ENCODE measurements around the gene ALDH1A3.
A peak's percentile ranks its signal among the peaks of the same experiment; 100 is the strongest.

The ALDH1A3 gene

GRCh38 chr15:100847194-100847593 lies 32.4 kb upstream of the ALDH1A3 start:
- CTCF ChIA-PET: interaction anchor here (0.5 to 1.4 kb wide), 3 partner anchors 17 to 175 kb away, joined by 3 to 5 read pairs (median 3); no protein-coding TSS in a partner anchor

GRCh38 chr15:100849021-100849854 lies 30.4 kb upstream of the ALDH1A3 start:
- no peak overlapping the region for H3K27ac ChIP-seq (ENCODE audit: extremely low read depth, low read depth, low read length)
- no peak for TF ChIP-seq ZNF221 (tag by site-specific recombination; IDR thresholded peaks at IDR 0.05; ENCODE audit: borderline replicate concordance)
- TF ChIP-seq ZNF664 (tag by site-specific recombination; IDR thresholded peaks at IDR 0.05): no peak
- TF ChIP-seq, protein P1, sequence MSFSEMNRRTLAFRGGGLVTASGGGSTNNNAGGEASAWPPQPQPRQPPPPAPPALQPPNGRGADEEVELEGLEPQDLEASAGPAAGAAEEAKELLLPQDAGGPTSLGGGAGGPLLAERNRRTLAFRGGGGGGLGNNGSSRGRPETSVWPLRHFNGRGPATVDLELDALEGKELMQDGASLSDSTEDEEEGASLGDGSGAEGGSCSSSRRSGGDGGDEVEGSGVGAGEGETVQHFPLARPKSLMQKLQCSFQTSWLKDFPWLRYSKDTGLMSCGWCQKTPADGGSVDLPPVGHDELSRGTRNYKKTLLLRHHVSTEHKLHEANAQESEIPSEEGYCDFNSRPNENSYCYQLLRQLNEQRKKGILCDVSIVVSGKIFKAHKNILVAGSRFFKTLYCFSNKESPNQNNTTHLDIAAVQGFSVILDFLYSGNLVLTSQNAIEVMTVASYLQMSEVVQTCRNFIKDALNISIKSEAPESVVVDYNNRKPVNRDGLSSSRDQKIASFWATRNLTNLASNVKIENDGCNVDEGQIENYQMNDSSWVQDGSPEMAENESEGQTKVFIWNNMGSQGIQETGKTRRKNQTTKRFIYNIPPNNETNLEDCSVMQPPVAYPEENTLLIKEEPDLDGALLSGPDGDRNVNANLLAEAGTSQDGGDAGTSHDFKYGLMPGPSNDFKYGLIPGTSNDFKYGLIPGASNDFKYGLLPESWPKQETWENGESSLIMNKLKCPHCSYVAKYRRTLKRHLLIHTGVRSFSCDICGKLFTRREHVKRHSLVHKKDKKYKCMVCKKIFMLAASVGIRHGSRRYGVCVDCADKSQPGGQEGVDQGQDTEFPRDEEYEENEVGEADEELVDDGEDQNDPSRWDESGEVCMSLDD (tag by site-specific recombination; IDR thresholded peaks at IDR 0.05): no peak
- TF ChIP-seq, protein P2, sequence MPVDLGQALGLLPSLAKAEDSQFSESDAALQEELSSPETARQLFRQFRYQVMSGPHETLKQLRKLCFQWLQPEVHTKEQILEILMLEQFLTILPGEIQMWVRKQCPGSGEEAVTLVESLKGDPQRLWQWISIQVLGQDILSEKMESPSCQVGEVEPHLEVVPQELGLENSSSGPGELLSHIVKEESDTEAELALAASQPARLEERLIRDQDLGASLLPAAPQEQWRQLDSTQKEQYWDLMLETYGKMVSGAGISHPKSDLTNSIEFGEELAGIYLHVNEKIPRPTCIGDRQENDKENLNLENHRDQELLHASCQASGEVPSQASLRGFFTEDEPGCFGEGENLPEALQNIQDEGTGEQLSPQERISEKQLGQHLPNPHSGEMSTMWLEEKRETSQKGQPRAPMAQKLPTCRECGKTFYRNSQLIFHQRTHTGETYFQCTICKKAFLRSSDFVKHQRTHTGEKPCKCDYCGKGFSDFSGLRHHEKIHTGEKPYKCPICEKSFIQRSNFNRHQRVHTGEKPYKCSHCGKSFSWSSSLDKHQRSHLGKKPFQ (tag by site-specific recombination; IDR thresholded peaks at IDR 0.05): no peak
- TF ChIP-seq, protein P3, sequence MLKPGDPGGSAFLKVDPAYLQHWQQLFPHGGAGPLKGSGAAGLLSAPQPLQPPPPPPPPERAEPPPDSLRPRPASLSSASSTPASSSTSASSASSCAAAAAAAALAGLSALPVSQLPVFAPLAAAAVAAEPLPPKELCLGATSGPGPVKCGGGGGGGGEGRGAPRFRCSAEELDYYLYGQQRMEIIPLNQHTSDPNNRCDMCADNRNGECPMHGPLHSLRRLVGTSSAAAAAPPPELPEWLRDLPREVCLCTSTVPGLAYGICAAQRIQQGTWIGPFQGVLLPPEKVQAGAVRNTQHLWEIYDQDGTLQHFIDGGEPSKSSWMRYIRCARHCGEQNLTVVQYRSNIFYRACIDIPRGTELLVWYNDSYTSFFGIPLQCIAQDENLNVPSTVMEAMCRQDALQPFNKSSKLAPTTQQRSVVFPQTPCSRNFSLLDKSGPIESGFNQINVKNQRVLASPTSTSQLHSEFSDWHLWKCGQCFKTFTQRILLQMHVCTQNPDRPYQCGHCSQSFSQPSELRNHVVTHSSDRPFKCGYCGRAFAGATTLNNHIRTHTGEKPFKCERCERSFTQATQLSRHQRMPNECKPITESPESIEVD (tag by site-specific recombination; IDR thresholded peaks at IDR 0.05): no peak
- TF ChIP-seq ZNF623 (tag by site-specific recombination; IDR thresholded peaks at IDR 0.05): no peak
- no peak for TF ChIP-seq WT1 (tag by site-specific recombination; IDR thresholded peaks at IDR 0.05)
- no peak for TF ChIP-seq ZNF692 (tag by site-specific recombination; IDR thresholded peaks at IDR 0.05)
- TF ChIP-seq PRDM4 (tag by site-specific recombination; IDR thresholded peaks at IDR 0.05): no peak
- TF ChIP-seq KLF16 (tag by site-specific recombination; IDR thresholded peaks at IDR 0.05): no peak
- no peak for TF ChIP-seq ELK4 (IDR thresholded peaks at IDR 0.05; ENCODE audit: borderline replicate concordance, low read depth, low read length)
- no peak for TF ChIP-seq ZNF658 (tag by site-specific recombination; IDR thresholded peaks at IDR 0.05)
- TF ChIP-seq ZNF169 (tag by site-specific recombination; IDR thresholded peaks at IDR 0.05): no peak
- TF ChIP-seq IKZF3 (tag by site-specific recombination; IDR thresholded peaks at IDR 0.05): no peak
- no peak for TF ChIP-seq ZNF404 (tag by site-specific recombination; IDR thresholded peaks at IDR 0.05)
- POLR2A ChIA-PET: no interaction called here
- H3K9me3 ChIP-seq (ENCODE audit: control insufficient read depth, insufficient read depth, low read depth, low read length): no peaks in the 10 kb centered on the region
- CTCF ChIA-PET: interaction anchor here (0.6 to 1.3 kb wide), 6 partner anchors 24 to 456 kb away, joined by 3 to 5 read pairs (median 4); no protein-coding TSS in a partner anchor
- peak overlapping the region; percentile 25 for H3K4me3 ChIP-seq (ENCODE audit: low read depth, low read length)
- H3K4me1 ChIP-seq (ENCODE audit: control insufficient read depth, insufficient read depth, low read length): no peaks in the 10 kb centered on the region
- H3K36me3 ChIP-seq (ENCODE audit: control insufficient read depth in 2 of 2, insufficient read depth in 1 of 2, low read length in 2 of 2): no peaks in the 10 kb centered on the region

More at GRCh38 chr15:100847194-100847593, 32.4 kb upstream of the ALDH1A3 start:
- POLR2A ChIA-PET: no interaction called here
- H3K27ac ChIP-seq (ENCODE audit: extremely low read depth, low read depth, low read length): no peak overlapping the region
- no peaks in the 10 kb centered on the region for H3K4me1 ChIP-seq (ENCODE audit: control insufficient read depth, insufficient read depth, low read length)
- no peaks in the 10 kb centered on the region for H3K9me3 ChIP-seq (ENCODE audit: control insufficient read depth, insufficient read depth, low read depth, low read length)
- TF ChIP-seq ZBTB1 (tag by site-specific recombination; IDR thresholded peaks at IDR 0.05) (no peak), PRDM1 (tag by site-specific recombination; IDR thresholded peaks at IDR 0.05) (no peak)
- H3K4me3 ChIP-seq (ENCODE audit: low read depth, low read length): no peak overlapping the region
- no peaks in the 10 kb centered on the region for H3K36me3 ChIP-seq (ENCODE audit: control insufficient read depth in 2 of 2, insufficient read depth in 1 of 2, low read length in 2 of 2)
